ENCODE measurements around the gene NECAB3. TPM values are rescaled to one million over a fixed set of nuclear protein-coding genes. Genes with fewer than 3 reads are reported as not detected.

Gene NECAB3
- total RNA-seq, 1 donor from 2014 or later: 34.1 TPM

DNA sequence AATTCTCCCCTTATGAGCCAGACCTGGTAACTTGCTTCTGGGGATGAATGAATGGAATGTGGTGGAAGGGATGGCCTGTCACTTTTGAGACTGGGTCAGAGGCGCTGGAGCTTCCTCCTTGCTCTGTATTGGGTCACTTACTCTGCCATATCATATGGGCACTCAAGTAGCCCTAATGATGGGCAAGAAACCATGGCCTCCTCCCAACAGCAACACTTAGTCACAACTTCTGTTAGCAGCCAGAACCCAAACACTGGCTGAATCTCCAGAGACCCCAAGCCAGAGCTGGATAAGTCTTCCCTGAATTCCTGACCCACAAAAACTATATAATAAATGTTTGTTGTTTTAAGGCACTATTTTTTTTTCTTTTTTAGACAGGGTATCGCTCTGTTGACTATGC lies 6.5 kb upstream of the NECAB3 start:
- intact Hi-C loops (cut with micrococcal nuclease): no loop called here

DNA sequence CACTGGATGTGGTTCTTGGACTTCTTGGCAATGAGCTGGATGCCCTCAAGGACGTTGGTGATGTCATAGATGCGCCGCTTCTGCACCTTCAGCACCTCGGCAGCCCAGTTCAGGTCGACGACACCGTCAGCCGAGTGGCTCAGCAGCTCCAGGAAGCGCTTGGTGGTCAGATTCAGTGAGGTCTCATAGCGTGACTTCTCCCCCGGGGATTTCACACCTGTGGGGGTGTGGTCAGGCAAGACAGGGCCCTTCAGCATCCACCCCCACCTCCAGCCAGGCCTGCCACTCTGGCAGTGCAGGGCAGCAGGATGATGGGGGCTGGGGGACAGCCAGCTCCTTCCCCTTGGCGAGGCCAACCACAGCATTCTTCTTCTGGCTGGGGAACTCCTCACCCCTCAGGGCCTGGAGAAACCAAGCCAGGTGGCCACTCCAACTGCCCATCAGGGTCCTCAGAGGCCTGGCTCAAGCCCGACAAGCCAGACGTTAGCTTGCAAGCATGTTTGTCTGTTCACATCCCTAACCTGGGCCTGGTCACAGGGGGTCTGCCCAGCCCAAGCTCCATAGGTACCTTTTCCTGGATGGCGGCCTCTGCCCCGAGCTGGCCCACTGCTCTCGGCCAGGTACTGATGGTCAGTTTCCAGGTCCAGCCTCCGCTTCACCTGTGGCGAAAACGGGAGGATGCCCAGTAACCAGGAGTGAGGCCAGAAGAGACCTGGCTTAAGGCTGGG lies 5.7 kb upstream of the NECAB3 start:
- intact Hi-C loops (cut with micrococcal nuclease): no loop called here

DNA sequence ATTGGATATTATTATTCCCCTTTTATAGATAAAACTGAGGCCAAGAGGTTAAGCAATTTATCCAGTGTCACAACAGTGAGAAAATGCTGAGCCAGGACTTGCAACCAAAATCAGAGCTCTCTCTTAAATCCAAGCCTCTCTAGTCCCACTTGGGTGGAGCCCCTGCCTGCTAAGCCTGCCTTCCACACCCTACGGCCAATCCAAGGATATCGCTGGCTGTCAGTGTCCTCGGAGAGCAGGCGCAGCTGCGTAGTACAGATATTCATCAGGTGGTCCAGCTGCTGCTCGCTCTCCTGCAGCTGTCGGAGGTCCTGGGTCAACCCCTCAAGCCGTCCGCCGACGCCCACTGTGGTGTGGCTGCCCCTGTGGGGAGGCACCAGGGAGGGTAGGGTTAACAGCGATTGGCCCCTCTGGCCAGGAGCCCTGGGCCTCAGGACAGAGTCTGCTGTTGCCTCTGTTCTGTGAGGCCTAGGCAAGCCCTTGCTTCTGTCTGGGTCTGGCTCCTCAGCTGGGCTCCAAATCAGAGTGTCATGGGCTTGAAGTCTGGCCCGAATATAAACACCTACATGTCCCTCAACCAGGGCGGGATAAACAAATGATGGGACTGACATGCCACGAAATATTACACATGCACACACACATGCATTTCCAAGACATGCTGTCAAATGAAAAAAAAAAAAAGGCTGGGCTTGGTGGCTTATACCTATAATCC lies 3.9 kb upstream of the NECAB3 start:
- intact Hi-C loops (cut with micrococcal nuclease): no loop called here

DNA sequence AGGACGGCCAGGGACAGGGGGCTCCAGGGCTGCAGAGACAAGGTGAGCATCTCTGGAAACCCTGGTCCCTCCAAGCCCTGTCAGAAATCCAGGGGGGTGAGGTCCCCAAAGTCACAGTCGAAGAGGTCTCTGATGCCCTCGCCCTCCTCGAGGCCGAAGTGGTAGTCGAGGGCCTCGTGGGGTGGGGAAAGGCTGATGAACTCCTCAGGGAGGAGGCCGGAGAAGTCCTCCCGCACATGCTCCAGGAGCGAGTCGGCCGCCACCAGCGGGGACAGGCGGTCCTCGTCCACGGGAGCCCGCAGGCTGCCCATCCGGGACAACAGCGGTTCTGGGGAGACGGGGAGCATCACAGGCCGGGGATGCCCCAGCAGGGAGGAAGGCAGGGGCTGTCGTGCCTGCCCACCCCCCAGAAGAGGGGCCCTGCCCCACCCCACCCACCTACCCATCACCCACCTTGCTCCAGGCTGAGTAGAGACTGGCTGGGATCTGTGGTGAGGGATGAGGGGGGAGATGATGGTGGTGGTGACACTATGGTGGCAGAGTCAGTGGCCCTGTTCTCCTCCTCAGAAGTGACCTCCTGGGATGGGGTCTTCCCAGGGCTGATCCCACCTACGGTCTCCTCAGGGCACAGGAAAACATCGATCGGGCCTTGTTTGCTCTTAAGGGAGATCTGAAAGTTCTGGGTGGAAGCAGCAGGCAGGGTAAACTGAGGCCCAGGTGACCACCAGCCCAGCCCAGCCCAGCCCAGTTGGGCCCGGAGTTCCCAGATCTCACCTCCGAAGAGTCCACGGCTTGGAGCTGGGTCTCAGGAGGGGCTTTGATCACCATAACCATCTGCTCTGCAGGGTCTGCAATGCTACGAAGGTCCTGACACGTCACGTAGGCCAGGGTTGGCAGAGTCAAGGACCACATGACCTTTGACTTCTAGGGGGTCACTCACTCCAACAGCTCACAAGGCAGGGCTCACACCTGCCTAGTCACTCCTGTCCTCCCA lies 2.7 kb upstream of the NECAB3 start:
- intact Hi-C loops (cut with micrococcal nuclease): no loop called here

DNA sequence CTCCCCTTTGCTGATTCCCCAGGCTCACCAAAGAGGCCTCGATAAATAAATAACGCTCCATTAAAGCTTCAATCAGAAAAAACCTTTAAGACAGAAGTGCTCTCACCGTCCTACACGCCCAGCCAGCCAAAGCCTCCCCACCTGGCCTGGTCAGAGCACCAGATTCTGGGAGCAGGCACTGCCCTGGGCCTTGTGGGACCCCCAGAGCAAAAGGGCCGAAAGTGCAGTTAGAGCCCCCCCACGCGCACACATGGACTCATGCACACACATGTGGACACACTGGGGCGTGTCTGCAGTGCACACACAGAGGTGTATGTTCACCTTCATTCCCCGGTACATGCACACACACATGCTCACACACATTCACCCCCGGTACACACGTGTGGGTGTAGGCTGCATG lies 1.9 kb upstream of the NECAB3 start:
- intact Hi-C loops (cut with micrococcal nuclease): no loop called here

DNA sequence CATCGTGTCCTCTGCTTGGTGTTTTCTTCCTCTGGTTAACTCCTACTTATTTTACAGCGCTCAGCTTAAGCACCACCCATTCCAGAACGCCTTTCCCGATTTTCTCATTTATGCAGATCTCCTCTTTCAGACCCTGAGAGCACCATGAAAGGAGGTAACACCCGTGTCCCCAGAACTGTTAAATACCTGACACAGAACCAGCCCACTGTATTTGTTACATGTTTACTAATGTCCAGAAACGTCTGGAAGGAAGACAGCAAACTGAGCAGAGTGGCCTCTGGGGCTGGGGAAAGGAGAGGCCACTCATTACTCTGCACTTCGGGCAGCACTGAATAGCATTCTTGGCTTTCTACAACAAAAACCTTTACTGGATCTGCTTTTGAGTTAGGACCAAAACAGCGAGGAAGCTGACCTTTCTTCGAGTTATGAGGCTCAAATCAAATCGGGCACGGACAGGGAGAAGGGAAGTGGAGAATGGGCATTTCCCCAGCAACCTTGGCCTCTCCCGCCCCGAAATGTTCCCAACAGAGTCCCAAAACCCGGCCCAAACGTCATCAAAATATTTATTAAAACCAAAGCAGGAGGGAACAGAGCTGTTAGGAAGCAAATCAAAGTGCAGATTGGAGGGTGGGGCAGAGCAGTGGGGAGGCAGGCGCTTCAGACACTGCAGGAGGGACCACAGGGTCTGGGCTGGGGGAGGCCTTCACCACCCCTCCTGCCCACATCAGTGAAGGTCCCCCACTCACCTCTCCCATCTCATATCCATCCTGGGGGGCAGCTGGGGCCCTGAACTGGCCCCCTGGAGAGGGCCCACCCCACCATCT lies 1.1 kb upstream of the NECAB3 start:
- intact Hi-C loops (cut with micrococcal nuclease): no loop called here

DNA sequence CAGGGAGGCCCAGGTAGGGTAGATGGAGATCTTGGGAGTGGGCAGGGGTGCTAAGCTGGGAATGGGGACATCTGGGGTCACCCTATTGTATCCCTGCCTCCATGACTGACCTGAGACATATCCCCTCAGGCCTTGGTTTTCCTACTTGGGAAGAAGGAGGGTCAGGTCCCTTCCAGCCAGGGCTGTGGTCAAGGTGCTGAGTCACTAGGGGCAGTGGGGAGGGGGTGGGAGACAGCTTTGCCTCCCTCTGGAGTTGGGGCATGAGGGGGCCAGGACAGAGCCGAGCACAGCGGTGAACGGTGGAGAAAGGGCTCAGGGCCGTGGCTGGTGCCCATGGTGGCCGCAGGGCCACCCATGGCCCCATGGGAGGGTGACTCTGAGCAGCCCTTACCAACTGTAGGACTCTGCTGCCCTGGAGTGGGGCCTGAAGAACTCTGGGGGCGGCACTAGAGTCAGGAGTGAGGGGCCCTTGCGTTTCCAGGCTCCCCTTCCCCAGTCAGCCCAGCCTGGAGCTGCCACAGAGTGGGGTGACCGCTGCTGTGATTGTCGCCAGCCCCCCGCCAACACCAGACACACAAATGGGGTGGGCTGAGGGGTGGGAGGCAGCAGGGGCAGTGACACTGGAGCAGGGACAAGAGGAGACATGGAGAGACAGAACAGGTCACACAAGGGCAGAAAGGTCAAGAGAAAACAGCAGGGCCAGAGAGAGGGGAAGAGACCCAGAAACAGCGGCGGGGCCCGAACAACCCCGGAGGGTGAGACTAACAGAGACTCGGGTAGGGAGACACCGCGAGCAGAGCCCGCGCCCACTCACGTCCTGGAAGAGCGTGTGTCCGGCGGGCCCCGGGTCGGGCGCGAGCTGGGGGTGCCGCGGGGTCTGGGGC lies 576 bp downstream of the NECAB3 start:
- intact Hi-C loops (cut with micrococcal nuclease): loop anchor here (1.0 kb wide), 1 partner anchor 13 kb away; the partner anchor contains the start of gene E2F1

DNA sequence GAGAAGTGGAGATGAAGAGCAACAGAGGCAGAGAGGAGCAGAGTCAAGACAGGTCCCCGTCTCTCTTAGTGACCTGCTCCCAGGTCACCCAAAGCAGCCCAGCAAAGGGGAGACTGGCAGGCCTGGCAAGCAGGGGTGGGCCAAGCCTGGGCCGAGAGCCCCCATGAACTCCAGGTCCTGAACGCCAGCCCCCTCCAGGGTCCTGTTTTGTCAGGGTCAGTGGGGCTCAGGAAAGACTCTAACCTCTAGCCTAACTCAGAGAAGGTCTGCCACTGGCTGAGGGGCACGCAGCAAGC lies 1.2 kb downstream of the NECAB3 start:
- intact Hi-C loops (cut with micrococcal nuclease): no loop called here

DNA sequence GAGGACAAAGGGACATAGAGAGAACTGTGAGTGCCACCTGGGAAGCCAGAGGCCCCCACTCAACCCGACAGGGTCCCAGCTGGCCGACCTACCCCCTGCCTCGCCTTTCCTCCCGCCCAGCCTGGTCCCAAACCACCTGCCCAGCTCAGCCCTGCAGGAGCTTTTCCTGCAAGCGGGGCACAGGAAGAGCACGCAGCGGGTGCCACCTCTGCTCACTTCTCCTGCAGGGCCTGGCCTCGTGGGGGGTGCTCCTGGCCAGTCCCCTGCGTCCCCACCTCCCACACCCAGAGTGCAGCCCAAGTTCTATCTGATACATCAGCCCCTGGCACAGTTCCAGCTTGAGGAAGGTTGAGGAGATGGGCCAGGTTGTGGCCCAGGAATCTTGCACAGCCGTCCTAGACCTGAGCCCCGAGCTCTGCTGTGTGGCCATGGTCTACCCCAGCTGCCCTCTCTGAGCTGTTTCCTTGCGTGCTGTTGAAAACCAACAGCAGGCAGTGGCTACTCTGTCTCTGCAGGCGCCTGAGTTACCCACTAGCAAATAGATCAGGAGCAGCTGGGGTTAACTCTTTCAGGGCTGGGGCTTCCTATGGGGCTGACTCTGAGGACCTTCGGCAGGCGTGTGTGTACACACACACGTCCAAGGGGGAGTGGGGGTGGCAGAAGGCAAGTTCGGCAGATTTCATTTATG lies 1.7 kb downstream of the NECAB3 start:
- intact Hi-C loops (cut with micrococcal nuclease): no loop called here

DNA sequence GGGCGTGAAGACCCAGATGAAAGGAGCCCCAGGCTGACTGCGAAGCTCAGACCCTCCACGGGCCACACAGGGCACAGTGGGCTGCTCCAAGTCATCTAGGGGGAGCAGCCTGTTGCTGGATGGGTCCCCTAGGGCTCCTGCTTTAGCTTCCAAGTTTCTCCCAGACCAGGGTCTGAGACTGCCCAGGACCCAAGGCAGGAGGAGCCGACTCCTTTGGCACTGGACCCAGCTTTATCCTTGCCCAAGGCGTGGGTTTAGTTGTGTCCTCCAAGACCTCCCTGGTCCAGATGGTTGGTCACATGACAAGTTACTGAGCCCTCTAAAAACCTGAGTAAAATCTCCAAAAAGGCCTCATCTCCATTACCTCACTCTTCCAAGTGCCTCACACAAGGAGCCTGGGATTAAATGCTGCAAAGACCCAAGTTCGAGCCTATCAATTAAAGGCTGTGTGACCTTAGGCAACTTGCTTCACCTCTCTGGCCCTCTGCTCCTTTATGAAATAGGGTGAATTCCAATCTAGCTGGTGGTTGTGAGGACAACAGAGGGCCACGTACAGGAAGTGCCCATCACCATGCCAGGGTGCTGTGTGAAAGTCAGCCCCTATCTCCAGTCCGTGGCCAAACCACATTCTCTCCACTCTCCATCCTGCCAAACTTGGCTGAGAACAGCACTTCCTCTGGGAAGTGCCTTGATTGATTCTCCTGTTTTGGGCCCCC lies 2.5 kb downstream of the NECAB3 start:
- intact Hi-C loops (cut with micrococcal nuclease): no loop called here

DNA sequence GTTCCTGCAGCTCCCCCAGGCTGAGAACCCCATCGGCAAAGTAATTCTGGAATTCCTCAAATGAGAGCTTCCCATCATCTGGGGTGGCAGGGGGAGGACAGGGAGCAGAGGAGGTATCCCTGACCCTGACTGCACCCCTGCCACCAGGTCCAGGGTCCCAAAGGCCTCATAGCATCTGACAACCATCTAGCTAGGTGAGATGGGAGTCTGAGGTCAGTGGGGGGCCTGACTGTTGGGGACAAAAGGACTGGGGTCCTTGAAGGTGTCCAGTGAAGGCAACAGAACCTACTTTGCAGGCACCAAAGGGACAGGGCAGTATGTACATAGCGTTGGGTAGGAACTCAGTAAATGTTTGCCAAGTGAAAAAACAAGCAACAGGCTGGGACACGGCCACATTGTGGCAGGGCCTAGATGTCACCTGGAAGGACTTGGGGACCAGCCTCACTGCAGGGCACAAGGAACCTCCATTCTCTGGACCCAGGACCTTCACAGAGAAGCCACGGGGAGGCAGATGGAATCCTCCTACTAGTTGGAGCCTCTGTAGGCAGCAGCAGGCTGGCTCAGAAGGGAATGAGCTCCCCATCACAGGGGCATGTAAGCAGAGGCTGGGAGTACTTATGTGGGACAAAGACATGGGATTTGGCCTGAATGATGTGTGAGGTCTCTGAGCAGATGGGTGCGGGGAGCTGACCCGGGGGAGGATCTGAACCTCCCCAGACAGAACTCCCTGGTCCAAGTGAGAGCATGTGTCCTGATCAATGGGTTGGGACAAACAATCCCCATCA lies 3.3 kb downstream of the NECAB3 start:
- intact Hi-C loops (cut with micrococcal nuclease): no loop called here

DNA sequence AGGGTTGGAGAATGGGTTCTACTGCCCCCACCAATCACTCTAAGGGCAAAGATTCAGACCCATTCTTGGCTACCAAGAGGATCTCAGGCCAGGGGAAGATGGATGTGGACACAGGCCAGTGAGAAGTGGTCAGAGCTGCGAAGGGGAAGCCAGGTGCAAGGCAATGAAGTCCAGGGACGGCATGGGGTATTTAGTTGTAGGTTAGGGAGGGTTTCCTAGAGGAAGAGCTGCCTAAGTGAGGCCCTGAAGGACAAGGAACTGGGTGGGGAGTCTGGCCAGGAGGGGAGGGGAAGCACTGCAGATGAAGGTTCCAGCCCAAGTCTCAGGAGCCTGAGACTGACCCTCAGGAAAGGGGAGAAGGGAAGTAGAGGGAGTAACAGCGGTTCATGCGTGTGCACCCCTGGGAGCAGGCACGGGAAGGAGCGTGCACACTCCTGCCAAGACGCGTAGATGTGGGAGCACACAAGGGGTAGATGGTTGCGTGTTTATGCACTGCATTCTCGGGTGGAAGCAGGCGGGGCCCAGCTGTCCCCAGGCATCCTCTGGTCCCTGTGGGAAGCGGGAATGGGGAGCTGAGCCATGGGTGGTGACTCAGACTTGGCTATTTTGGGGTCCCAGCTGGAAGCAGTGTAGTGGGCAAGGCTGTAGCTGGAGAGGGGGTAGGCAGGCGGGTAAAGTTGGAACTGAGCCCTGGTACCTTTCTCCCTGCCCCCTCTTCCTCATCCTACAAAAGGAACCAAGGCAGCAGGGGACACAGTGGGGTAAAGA lies 4.2 kb downstream of the NECAB3 start:
- intact Hi-C loops (cut with micrococcal nuclease): loop anchor here (2.0 to 5.0 kb wide), 4 partner anchors 62 to 322 kb away; partner anchors contain the start of genes CHMP4B, RALY and ZNF341

DNA sequence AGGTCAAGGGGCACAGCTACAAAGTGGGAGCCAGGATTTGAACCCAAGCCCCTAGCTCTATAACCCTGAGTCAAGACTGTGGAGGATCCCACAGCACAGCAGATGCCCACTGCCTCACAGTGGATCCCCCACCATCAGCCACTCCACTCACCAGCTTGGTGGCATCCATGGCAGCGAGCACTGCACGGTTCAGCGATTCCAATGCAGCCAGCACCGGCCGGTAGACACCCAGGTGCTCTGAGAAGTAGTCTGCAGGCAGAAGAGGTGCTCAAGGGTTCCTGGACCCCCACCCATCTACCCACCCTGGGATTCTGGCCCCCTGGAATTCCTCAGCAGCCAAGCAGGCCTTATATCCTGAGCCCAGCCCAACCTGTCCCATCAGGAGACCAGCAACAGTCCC lies 5.0 kb downstream of the NECAB3 start:
- intact Hi-C loops (cut with micrococcal nuclease): loop anchor here (2.0 to 5.0 kb wide), 4 partner anchors 63 to 323 kb away; partner anchors contain the start of genes CHMP4B, RALY and ZNF341

DNA sequence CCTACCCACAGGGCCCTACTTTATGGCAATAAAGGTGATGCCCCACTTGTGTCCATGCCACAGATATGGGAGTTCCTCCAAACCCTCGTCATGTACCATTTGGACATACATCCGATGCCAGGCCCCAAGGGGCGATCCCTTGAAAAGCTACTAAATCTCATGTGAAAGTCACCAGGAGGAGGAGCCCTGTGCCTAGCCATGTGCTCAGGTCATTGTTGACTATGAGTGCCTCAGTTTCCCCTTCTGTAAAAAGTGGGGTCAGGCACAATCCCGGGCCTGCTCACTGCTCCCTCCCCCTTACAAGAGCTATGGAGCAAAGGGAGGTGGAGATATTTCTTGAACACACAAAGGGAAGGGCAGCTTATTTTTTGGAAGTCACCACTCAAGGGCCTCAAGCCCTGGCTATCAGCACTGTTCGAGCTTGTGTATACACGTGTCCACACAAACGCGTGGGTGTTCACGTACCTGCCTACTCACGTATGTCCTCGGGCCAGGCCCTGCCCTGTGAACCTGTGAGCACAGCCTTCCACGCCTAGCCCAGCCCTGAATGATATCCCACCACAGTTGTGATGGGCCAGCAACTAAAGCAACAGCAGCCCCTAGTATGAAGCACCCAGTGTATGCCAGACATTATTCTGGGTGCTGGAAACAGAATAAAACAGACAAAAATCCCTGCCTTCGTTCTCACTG lies 5.6 kb downstream of the NECAB3 start:
- intact Hi-C loops (cut with micrococcal nuclease): loop anchor here (2.0 to 5.0 kb wide), 4 partner anchors 64 to 324 kb away; partner anchors contain the start of genes CHMP4B, RALY and ZNF341

DNA sequence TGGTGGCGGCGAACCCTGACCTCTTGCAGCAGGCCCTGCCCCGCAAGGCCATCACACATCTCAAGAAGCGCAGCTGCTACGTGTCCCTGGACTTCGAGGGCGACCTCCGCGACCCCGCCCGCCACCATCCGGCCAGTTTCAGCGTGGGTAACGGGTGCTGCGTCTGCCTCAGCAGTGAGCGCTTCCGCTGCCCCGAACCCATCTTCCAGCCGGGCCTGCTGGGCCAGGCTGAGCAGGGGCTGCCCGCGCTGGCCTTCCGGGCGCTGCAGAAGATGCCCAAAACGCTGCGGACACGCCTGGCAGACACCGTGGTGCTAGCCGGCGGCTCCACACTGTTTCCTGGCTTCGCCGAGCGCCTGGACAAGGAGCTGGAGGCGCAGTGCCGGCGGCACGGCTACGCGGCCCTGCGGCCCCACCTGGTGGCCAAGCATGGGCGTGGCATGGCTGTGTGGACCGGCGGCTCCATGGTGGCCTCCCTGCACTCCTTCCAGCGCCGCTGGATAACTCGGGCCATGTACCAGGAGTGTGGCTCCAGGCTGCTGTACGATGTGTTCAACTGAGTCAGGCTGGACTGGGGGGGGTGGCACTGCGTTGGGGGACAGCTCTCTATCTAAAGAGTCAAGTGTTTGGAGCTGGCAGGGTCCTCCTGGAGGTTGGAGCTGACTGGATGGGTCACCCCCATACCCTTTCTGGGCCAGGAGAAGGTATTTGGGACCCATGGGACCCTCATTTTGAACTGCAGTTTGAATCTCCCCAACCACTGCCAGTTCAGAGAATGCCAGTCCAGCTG lies 6.4 kb downstream of the NECAB3 start:
- intact Hi-C loops (cut with micrococcal nuclease): loop anchor here (2.0 to 5.0 kb wide), 6 partner anchors 17 to 324 kb away; partner anchors contain the start of genes CDK5RAP1, CHMP4B, RALY and ZNF341
